A204.1 (cell line): ENCODE results near the gene ATXN7.

ENCODE experiments used
- FAIRE-seq: peaks from 2 replicates; lab custom pipeline; 2012; peaks lifted over from hg19 to GRCh38; lab: Jason Lieb, UNC

The ATXN7 gene

GRCh38 chr3:64023187-64023860 lies 159.7 kb downstream of the ATXN7 start, which contains the start of gene PSMD6:
Gene PSMD6, minus strand, starts transcription at chr3:64023494. Its CDS starts 75 bp downstream, at chr3:64023419.
- no peak for FAIRE-seq

- FAIRE-seq: no peak
Measured at GRCh38 chr3:64023861-64024223, 160.2 kb downstream of the ATXN7 start.

- FAIRE-seq: no peak
Measured at GRCh38 chr3:64026346-64026745, 162.7 kb downstream of the ATXN7 start.

- FAIRE-seq: no peak
Measured at GRCh38 chr3:64027658-64028057, 164.0 kb downstream of the ATXN7 start.

- FAIRE-seq: no peak
Measured at GRCh38 chr3:64028754-64029153, 165.1 kb downstream of the ATXN7 start.

- FAIRE-seq: no peak
Measured at GRCh38 chr3:64029287-64029686, 165.6 kb downstream of the ATXN7 start.

GRCh38 chr3:64030741-64031140 lies 167.1 kb downstream of the ATXN7 start:
- no peak for FAIRE-seq

GRCh38 chr3:64031540-64032508 lies 168.2 kb downstream of the ATXN7 start:
- FAIRE-seq: no peak

- FAIRE-seq: no peak
Measured at GRCh38 chr3:64033069-64033468, 169.4 kb downstream of the ATXN7 start.

GRCh38 chr3:64037084-64037483 lies 173.4 kb downstream of the ATXN7 start:
- FAIRE-seq: no peak

- no peak for FAIRE-seq
Measured at GRCh38 chr3:64038253-64038767, 174.6 kb downstream of the ATXN7 start.

- FAIRE-seq: no peak
Measured at GRCh38 chr3:64039332-64039731, 175.7 kb downstream of the ATXN7 start.

GRCh38 chr3:64039981-64040733 lies 176.5 kb downstream of the ATXN7 start:
- no peak for FAIRE-seq

- no peak for FAIRE-seq
Measured at GRCh38 chr3:64042952-64043351, 179.3 kb downstream of the ATXN7 start.

- FAIRE-seq: no peak
Measured at GRCh38 chr3:64046592-64046991, 182.9 kb downstream of the ATXN7 start.

GRCh38 chr3:64046996-64047594 lies 183.4 kb downstream of the ATXN7 start:
- no peak for FAIRE-seq

- no peak for FAIRE-seq
Measured at GRCh38 chr3:64047787-64048186, 184.1 kb downstream of the ATXN7 start.

- no peak for FAIRE-seq
Measured at GRCh38 chr3:64048631-64049061, 185.0 kb downstream of the ATXN7 start.

- no peak for FAIRE-seq
Measured at GRCh38 chr3:64049136-64049535, 185.5 kb downstream of the ATXN7 start.

GRCh38 chr3:64049832-64050231 lies 186.2 kb downstream of the ATXN7 start:
- FAIRE-seq: no peak
